Loucy (cell line): ENCODE data around the gene WWC1.

Experiments used
- EZH2phosphoT487 ChIP-seq: fragments of 200-600 bp; IDR thresholded peaks from 2 replicates; pipeline ENCODE4 v1.6.1; 2018; ENCODE audit warnings: antibody characterized with exemption, mild to moderate bottlenecking, moderate library complexity, borderline replicate concordance
- TF ChIP-seq, protein P1 (sequence below): fragments of 200-600 bp; sonication (generic); conservative IDR thresholded peaks from 2 replicates; pipeline ENCODE4 v1.5.1; 2014; ENCODE audit warnings: mild to moderate bottlenecking, antibody characterized with exemption, low read length

DNA sequence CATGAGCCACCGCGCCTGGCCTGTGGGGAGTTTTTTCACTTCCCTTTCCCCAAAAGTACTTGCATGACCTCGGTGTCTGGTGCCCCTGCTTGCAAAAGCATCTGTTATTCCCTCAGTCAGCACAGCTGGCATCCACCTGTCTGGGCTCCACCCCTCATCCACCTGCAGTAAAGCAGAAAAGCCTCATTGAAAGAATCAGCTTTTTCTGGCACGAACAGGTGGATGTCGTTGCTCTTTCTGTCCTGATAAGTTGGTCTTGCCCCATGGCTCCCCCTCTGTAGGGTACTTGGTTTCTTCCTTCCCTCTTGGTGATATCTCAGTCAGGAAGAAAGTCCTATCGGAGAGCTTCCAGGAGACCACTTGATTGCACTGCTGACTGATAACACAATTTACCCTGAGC lies 37.4 kb downstream of the WWC1 start:
- TF ChIP-seq, protein P1, sequence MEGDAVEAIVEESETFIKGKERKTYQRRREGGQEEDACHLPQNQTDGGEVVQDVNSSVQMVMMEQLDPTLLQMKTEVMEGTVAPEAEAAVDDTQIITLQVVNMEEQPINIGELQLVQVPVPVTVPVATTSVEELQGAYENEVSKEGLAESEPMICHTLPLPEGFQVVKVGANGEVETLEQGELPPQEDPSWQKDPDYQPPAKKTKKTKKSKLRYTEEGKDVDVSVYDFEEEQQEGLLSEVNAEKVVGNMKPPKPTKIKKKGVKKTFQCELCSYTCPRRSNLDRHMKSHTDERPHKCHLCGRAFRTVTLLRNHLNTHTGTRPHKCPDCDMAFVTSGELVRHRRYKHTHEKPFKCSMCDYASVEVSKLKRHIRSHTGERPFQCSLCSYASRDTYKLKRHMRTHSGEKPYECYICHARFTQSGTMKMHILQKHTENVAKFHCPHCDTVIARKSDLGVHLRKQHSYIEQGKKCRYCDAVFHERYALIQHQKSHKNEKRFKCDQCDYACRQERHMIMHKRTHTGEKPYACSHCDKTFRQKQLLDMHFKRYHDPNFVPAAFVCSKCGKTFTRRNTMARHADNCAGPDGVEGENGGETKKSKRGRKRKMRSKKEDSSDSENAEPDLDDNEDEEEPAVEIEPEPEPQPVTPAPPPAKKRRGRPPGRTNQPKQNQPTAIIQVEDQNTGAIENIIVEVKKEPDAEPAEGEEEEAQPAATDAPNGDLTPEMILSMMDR, result no peak
- TF ChIP-seq EZH2phosphoT487, result no peak
